GM12878 (cell line): ENCODE measurements around the gene FOXK1. TPM values are rescaled to one million over a fixed set of nuclear protein-coding genes. Genes with fewer than 3 reads are reported as not detected.
"Not testable (repeated sequence)": the region's sequence is repeated elsewhere in the genome, so short reads cannot be mapped to it uniquely, and the experiment has no call there.

Experiments used
- ATAC-seq: fragments of 200-7000 bp; cut with Tn5 transposase; 3 replicates; pipeline ENCODE4 v1.9.1; 2020; ENCODE audit warnings: mild to moderate bottlenecking, moderate library complexity
- BruUV-seq: library from RNA; stranded (reverse); fragments of 400-500 nt; replicated peaks from 2 replicates; lab custom pipeline; 2021; lab: Mats Ljungman, UMichigan
- CTCF ChIA-PET: fragments of 300-600 bp; sonication (Branson Sonifier 250); formaldehyde crosslinking; extraction: SDS; loops from one replicate; lab custom pipeline; 2021; ENCODE audit warnings: inconsistent platforms; lab: Yijun Ruan, JAX
- POLR2A ChIA-PET: fragments of 350-600 bp; formaldehyde crosslinking; extraction: SDS; loops from one replicate; lab custom pipeline; 2021; ENCODE audit warnings: inconsistent platforms; lab: Charles Lee
- RAD21 ChIA-PET: fragments of 300-600 bp; sonication (Branson Sonifier 250); formaldehyde crosslinking; loops from one replicate; lab custom pipeline; 2023; ENCODE audit warnings: antibody characterized with exemption; ENCODE audit not compliant: unreplicated experiment; lab: Charles Lee
- SMC1A ChIA-PET: fragments of 300-600 bp; sonication (Branson Sonifier 250); formaldehyde crosslinking; loops from one replicate; lab custom pipeline; 2023; ENCODE audit not compliant: unreplicated experiment, uncharacterized antibody; lab: Charles Lee
- DNase-seq: peaks from one replicate; pipeline ENCODE4 v3.0.0-alpha.2; 2011; ENCODE audit warnings: low read depth, low spot score
- FAIRE-seq: peaks from 3 replicates; lab custom pipeline; 2011; peaks lifted over from hg19 to GRCh38; lab: Jason Lieb, UNC
- H2AFZ ChIP-seq: 2 replicates; pipeline ENCODE4 v1.6.0; 2011; ENCODE audit warnings: low read depth, low read length, control low read depth; ENCODE audit not compliant: control insufficient read depth
- H3K27ac ChIP-seq: 2 replicates; pipeline ENCODE4 v1.5.1; 2011; ENCODE audit warnings: control low read depth; ENCODE audit not compliant: control insufficient read depth, insufficient read depth
- H3K27me3 ChIP-seq, 2 experiments: replicated peaks in 1 of 2; 2 replicates each; pipeline versions ENCODE4 v1.6.0 to v1.6.1; 2011; ENCODE audit warnings: low read length in 1 of 2; ENCODE audit not compliant: control insufficient read depth in 2 of 2, insufficient read depth in 2 of 2
- H3K36me3 ChIP-seq, 2 experiments: 2 replicates each; pipeline ENCODE4 v1.5.1; 2011; ENCODE audit warnings: low read length in 1 of 2; ENCODE audit not compliant: control insufficient read depth in 2 of 2, insufficient read depth in 2 of 2
- H3K4me1 ChIP-seq: 2 replicates; pipeline ENCODE4 v1.6.1; 2011; ENCODE audit warnings: mild to moderate bottlenecking, low read length, moderate library complexity, mixed read lengths; ENCODE audit not compliant: control insufficient read depth, insufficient read depth
- H3K4me2 ChIP-seq: 2 replicates; pipeline ENCODE4 v1.6.0; 2011; ENCODE audit warnings: control low read depth; ENCODE audit not compliant: control insufficient read depth, insufficient read depth
- H3K4me3 ChIP-seq: fragments of 200-600 bp; sonication (generic); 2 replicates; pipeline ENCODE4 v1.5.1; 2016
- H3K79me2 ChIP-seq: 2 replicates; pipeline ENCODE4 v1.6.0; 2011; ENCODE audit warnings: low read length; ENCODE audit not compliant: control insufficient read depth, insufficient read depth
- H3K9ac ChIP-seq: 2 replicates; pipeline ENCODE4 v1.8.0; 2011; ENCODE audit warnings: low read length, control low read depth, mixed read lengths; ENCODE audit not compliant: control insufficient read depth, insufficient read depth
- H3K9me3 ChIP-seq: replicated peaks from 3 replicates; pipeline ENCODE4 v1.5.1; 2011; ENCODE audit warnings: mild to moderate bottlenecking, low read length; ENCODE audit not compliant: control insufficient read depth, insufficient read depth
- H4K20me1 ChIP-seq: 2 replicates; pipeline ENCODE4 v1.6.0; 2011; ENCODE audit not compliant: control insufficient read depth, insufficient read depth
- PAX5 ChIP-seq: IDR thresholded peaks from 2 replicates; pipeline ENCODE4 v1.6.1; 2011; ENCODE audit warnings: low read depth, low read length, borderline replicate concordance
- POLR2AphosphoS2 ChIP-seq: IDR thresholded peaks from 2 replicates; pipeline ENCODE4 v1.6.1; 2011; ENCODE audit warnings: low read depth, mild to moderate bottlenecking, low read length, improper control_type of control experiment, moderate library complexity
- RELB ChIP-seq: fragments of 450-650 bp; IDR thresholded peaks from 2 replicates; pipeline ENCODE4 v1.6.1; 2017; ENCODE audit warnings: low read depth, mild to moderate bottlenecking, moderate library complexity
- WGBS: methylation state at CpG from one replicate; pipeline ENCODE4 v1.1.6; 2016; ENCODE audit warnings: low lambda C conversion rate; ENCODE audit not compliant: insufficient replicate concordance, insufficient coverage; ENCODE audit errors: missing lambda C conversion rate; 5-methylcytosine and 5-hydroxymethylcytosine counted together
- in situ Hi-C: fragments of 300-500 bp; cut with MboI; formaldehyde crosslinking; loops from 9 replicates; pipeline ENCODE4 v1.14.3; 2018; ENCODE audit warnings: mixed read lengths
- intact Hi-C: fragments of 100-400 bp; cut with micrococcal nuclease; formaldehyde crosslinking; loops from one replicate; pipeline ENCODE4 v1.14.2; 2022; ENCODE audit not compliant: unreplicated experiment
- polyA plus RNA-seq, 11 experiments: library from polyadenylated mRNA; depleted of rRNA in 4 of 11; unstranded in 6 of 11; stranded (reverse) in 5 of 11; fragments of >200 nt; fragmentation: Nextera tagmentation in 4 of 11; fragmentation: Illumina TruSeq in 1 of 11; extraction: Ambion mirVana in 4 of 11; extraction: Trizol in 1 of 11; gene quantifications; 1 replicate in 1 of 11; 2 replicates in 10 of 11; pipeline versions ENCODE4 v1.2.1 to v1.2.3, GENCODE V29; 2011 to 2016; ENCODE audit warnings: inconsistent platforms in 2 of 11, missing spikeins in 2 of 11, low read depth in 1 of 11
- total RNA-seq, 4 experiments: library from RNA; depleted of rRNA in 3 of 4; stranded (reverse); fragments of >200 nt in 3 of 4; fragmentation: Illumina TruSeq in 1 of 4; extraction: Trizol in 1 of 4; gene quantifications; 2 replicates each; pipeline versions ENCODE4 v1.2.1 to v1.2.3, GENCODE V29; 2013 to 2021

Gene FOXK1
- total and polyA plus RNA-seq, 10 of the 15 experiments (the other 5 are each of a cell fraction or from before 2014, with no cell fraction given) = 0.24 to 31.8 (median 4.5) TPM

GRCh38 chr7:4801839-4802231 lies 119.7 kb downstream of the FOXK1 start (continued):
- TF ChIP-seq RELB (no peak), POLR2AphosphoS2 (no peak), PAX5 (no peak)

- H3K4me1 ChIP-seq, DNase-seq, RAD21 ChIA-PET, H3K9ac ChIP-seq, H4K20me1 ChIP-seq, ATAC-seq, FAIRE-seq, H3K36me3 ChIP-seq, H3K4me2 ChIP-seq, H3K27ac ChIP-seq, H3K4me3 ChIP-seq, H3K27me3 ChIP-seq, H3K9me3 ChIP-seq, CTCF ChIA-PET, in situ Hi-C loops, POLR2A ChIA-PET, H3K79me2 ChIP-seq, intact Hi-C loops, BruUV-seq, H2AFZ ChIP-seq, SMC1A ChIA-PET: not testable (repeated sequence)
- 100% methylated on average over 4 of the region's 23 CpGs for WGBS
Observed at GRCh38 chr7:4802577-4802976, 120.5 kb downstream of the FOXK1 start.
